PC-9 (cell line): ENCODE data around the gene TMEM125.

Source experiments
- EZH2 ChIP-seq: fragments of 200-600 bp; sonication (generic); IDR thresholded peaks from 2 replicates; pipeline ENCODE4 v1.8.0; 2017; ENCODE audit warnings: antibody characterized with exemption, low read depth
- TF ChIP-seq, protein P1 (sequence below): fragments of 200-600 bp; sonication (generic); conservative IDR thresholded peaks from 2 replicates; pipeline ENCODE4 v1.6.1; 2017; ENCODE audit warnings: mixed run types, antibody characterized with exemption, mild to moderate bottlenecking, moderate library complexity

DNA sequence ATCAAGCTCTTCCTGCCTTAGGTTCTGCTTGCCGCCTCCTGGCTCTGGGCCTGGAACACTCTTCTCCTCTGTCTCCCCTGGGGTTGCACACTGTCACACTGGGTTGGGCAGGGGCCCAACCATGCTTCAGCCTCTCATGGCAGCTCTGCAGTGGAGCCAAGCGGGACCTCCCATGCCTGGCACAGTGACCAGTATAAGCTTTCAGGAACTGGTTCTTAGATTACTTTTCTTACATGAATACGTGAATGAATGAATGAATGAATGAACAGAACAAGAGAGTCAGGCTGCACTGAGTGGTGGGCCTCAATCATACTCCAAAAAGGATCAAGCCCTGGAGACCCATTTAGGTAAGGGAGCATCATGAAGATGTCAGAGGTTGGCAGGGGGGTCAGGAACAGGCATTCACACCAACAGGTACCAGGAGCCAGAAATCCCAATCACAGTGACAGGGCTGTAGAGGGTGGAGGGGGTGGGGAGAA lies 30.8 kb upstream of the TMEM125 start:
- TF ChIP-seq, protein P1, sequence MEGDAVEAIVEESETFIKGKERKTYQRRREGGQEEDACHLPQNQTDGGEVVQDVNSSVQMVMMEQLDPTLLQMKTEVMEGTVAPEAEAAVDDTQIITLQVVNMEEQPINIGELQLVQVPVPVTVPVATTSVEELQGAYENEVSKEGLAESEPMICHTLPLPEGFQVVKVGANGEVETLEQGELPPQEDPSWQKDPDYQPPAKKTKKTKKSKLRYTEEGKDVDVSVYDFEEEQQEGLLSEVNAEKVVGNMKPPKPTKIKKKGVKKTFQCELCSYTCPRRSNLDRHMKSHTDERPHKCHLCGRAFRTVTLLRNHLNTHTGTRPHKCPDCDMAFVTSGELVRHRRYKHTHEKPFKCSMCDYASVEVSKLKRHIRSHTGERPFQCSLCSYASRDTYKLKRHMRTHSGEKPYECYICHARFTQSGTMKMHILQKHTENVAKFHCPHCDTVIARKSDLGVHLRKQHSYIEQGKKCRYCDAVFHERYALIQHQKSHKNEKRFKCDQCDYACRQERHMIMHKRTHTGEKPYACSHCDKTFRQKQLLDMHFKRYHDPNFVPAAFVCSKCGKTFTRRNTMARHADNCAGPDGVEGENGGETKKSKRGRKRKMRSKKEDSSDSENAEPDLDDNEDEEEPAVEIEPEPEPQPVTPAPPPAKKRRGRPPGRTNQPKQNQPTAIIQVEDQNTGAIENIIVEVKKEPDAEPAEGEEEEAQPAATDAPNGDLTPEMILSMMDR = no peak
- no peak for TF ChIP-seq EZH2
